Natural killer cell (primary cell): ENCODE data around the gene RNF182. TPM values are rescaled to one million over a fixed set of nuclear protein-coding genes. Genes with fewer than 3 reads are reported as not detected.

Experiments
- ATAC-seq, 3 donors: fragments of 150-1000 bp in 2 of 3; fragments of 200-7000 bp in 1 of 3; cut with Tn5 transposase; 1 replicate in 1 of 3; 2 replicates in 2 of 3; pipeline ENCODE4 v1.10.0; 2021; ENCODE audit warnings: mild to moderate bottlenecking in 2 of 3, moderate library complexity in 2 of 3
- DNase-seq, 2 donors: peaks; one replicate each; pipeline versions ENCODE4 v3.0.0 to v3.0.0-alpha.2; 2013 to 2021; ENCODE audit warnings: mixed read lengths in 1 of 2
- H3K27ac ChIP-seq: one replicate; pipeline ENCODE4 v1.5.1; 2013; ENCODE audit warnings: mild to moderate bottlenecking, low read length
- H3K27me3 ChIP-seq: one replicate; pipeline ENCODE4 v1.6.1; 2013; ENCODE audit warnings: low read length; ENCODE audit not compliant: control insufficient read depth, insufficient read depth
- H3K36me3 ChIP-seq: one replicate; pipeline ENCODE4 v1.6.1; 2013; ENCODE audit warnings: low read length; ENCODE audit not compliant: control insufficient read depth, insufficient read depth
- H3K4me1 ChIP-seq: one replicate; pipeline ENCODE4 v1.6.1; 2013; ENCODE audit warnings: low read length; ENCODE audit not compliant: control insufficient read depth, insufficient read depth
- H3K4me3 ChIP-seq: one replicate; pipeline ENCODE4 v1.5.1; 2013; ENCODE audit warnings: low read length
- H3K9me3 ChIP-seq: one replicate; pipeline ENCODE4 v1.6.1; 2013; ENCODE audit warnings: low read length; ENCODE audit not compliant: control insufficient read depth, insufficient read depth
- H3K27ac Mint-ChIP-seq, 2 donors: one replicate each; pipeline ENCODE4 v1.8.0; 2022; ENCODE audit warnings: mild to moderate bottlenecking in 2 of 2, mixed read lengths in 2 of 2, moderate library complexity in 1 of 2
- H3K27me3 Mint-ChIP-seq, 2 donors: one replicate each; pipeline ENCODE4 v1.8.0; 2022; ENCODE audit warnings: low read depth in 2 of 2, mixed read lengths in 2 of 2
- H3K36me3 Mint-ChIP-seq: one replicate; pipeline ENCODE4 v1.8.0; 2022; ENCODE audit warnings: mixed read lengths
- H3K4me1 Mint-ChIP-seq, 2 donors: one replicate each; pipeline ENCODE4 v1.8.0; 2022; ENCODE audit warnings: mixed read lengths in 2 of 2
- H3K4me3 Mint-ChIP-seq: one replicate; pipeline ENCODE4 v1.8.0; 2022; ENCODE audit warnings: mild to moderate bottlenecking, moderate library complexity, mixed read lengths
- H3K9me3 Mint-ChIP-seq, 2 donors: one replicate each; pipeline ENCODE4 v1.8.0; 2022; ENCODE audit warnings: mixed read lengths in 2 of 2
- CTCF ChIP-seq: fragments of 200-600 bp; IDR thresholded peaks from one replicate; pipeline ENCODE4 v1.8.0; 2022; ENCODE audit warnings: antibody characterized with exemption
- WGBS: methylation state at CpG from one replicate; pipeline ENCODE4 v1.1.7; 2013; ENCODE audit warnings: missing lambda C conversion rate; ENCODE audit not compliant: insufficient coverage; 5-methylcytosine and 5-hydroxymethylcytosine counted together
- intact Hi-C: fragments of 100-400 bp; cut with micrococcal nuclease; formaldehyde crosslinking; loops from one replicate; pipeline ENCODE4 v1.14.2; 2022
- total RNA-seq, 4 donors: library from RNA; stranded (reverse); fragments of 120-200 nt in 1 of 4; gene quantifications; one replicate each; pipeline versions ENCODE4 v1.2.3 to v1.2.4, GENCODE V29; 2013 to 2022

Gene RNF182
- total RNA-seq, 3 donors from 2014 or later (not counting 1 experiment from before 2014, with no cell fraction given), result not detected

- TF ChIP-seq CTCF, result no peak
- intact Hi-C loops, result no loop called here
- no peak overlapping the region for H3K4me3 ChIP-seq
- H3K27ac ChIP-seq, result no peak overlapping the region
- DNase-seq, result no peak
- no peak for ATAC-seq
- peaks cover 8% of the 10 kb centered on the region for H3K4me1 ChIP-seq
- no peaks in the 10 kb centered on the region for H3K9me3 ChIP-seq
- Mint-ChIP-seq H3K9me3 (no peaks in the 10 kb centered on the region), H3K4me1 (peaks cover 0 to 9% of the 10 kb centered on the region in 2 donors), H3K27ac (no peak overlapping the region), H3K4me3 (no peak overlapping the region), H3K27me3 (peaks cover 44 to 57% of the 10 kb centered on the region in 2 donors), H3K36me3 (no peaks in the 10 kb centered on the region)
- WGBS, result no CpG with 5 or more reads among the region's 1 CpG
- peaks cover 17% of the 10 kb centered on the region for H3K27me3 ChIP-seq
- H3K36me3 ChIP-seq, result no peaks in the 10 kb centered on the region
Measured at GRCh38 chr6:13919861-13920260, 4.9 kb upstream of the RNF182 start.

GRCh38 chr6:13920552-13920951 lies 4.2 kb upstream of the RNF182 start:
- WGBS, result 79% methylated on average over 4 of the region's 4 CpGs
- no peak for TF ChIP-seq CTCF
- no peak overlapping the region for H3K4me3 Mint-ChIP-seq
- intact Hi-C loops, result no loop called here
- no peaks in the 10 kb centered on the region for H3K9me3 Mint-ChIP-seq
- Histone ChIP-seq H3K4me3 (no peak overlapping the region), H3K36me3 (no peaks in the 10 kb centered on the region), H3K9me3 (no peaks in the 10 kb centered on the region), H3K27me3 (peaks cover 19% of the 10 kb centered on the region), H3K4me1 (peaks cover 13% of the 10 kb centered on the region), H3K27ac (no peak overlapping the region)
- no peaks in the 10 kb centered on the region for H3K36me3 Mint-ChIP-seq
- H3K4me1 Mint-ChIP-seq, result peaks cover 4 to 12% of the 10 kb centered on the region in 2 donors
- no peak for ATAC-seq
- no peak for DNase-seq
- H3K27me3 Mint-ChIP-seq, result peaks cover 44 to 57% of the 10 kb centered on the region in 2 donors
- no peak overlapping the region for H3K27ac Mint-ChIP-seq

DNA sequence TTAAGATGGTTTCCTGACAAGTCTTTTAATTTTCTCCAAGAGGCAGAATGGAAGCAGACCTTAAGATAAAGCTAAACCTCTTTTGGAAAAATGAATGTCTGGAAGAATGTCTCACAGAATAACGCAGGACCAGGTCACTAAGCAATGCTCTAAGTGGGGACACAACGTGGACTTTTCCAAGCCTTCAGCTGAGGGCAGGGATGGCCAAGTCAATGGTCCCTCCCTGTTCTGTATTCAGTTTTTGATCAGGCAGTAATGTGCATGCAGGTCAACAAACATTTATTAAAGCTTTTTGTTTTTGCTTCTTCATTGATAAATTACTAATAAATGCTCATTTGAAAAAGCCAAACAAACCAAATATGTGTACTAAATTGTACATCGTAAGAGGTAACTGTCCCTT lies 2.0 kb upstream of the RNF182 start:
- 88% methylated on average over 2 of the region's 3 CpGs for WGBS
- Mint-ChIP-seq H3K36me3 (no peaks in the 10 kb centered on the region), H3K4me3 (no peak overlapping the region), H3K27me3 (peaks cover 52 to 66% of the 10 kb centered on the region in 2 donors), H3K4me1 (peaks cover 7 to 15% of the 10 kb centered on the region in 2 donors), H3K27ac (no peak overlapping the region), H3K9me3 (no peaks in the 10 kb centered on the region)
- no peak for TF ChIP-seq CTCF
- intact Hi-C loops, result no loop called here
- Histone ChIP-seq H3K36me3 (no peaks in the 10 kb centered on the region), H3K27me3 (peaks cover 39% of the 10 kb centered on the region), H3K9me3 (no peaks in the 10 kb centered on the region), H3K27ac (no peak overlapping the region), H3K4me3 (no peak overlapping the region), H3K4me1 (peaks cover 16% of the 10 kb centered on the region)
- ATAC-seq (no peak), DNase-seq (no peak)

DNA sequence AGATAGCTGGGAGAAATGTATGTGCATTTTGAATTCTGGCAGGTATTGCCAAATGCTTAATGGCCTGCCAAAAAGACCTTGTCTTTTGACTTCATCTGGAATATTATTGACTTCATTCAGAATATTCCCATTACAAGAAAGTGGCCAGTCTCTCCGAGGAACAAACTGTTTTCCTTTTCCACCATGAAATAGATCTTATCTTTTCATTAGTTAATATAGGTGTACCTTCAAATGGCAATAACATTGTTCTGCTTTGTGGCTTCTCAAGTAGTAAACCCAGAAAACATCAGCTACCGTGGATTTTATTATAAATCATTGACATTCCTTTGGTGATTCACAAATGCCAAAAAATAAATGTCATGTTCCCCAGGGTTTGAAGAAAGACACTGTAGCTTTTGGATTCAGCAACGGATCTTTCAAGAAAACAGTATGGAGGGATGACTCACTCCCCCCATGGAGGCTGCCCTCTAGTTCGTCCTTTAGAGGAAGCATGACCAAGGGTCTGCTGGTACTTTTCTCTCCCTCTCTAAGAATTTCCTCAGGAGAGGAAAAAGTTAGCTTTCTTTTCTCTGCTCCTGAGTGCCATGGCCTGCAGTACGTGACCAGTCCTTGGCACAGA lies 1.1 kb upstream of the RNF182 start:
- WGBS, result 62% methylated on average over 4 of the region's 5 CpGs
- H3K27me3 Mint-ChIP-seq, result peaks cover 50 to 66% of the 10 kb centered on the region in 2 donors
- no peak overlapping the region for H3K4me3 ChIP-seq

More for the DNA sequence above, 1.1 kb upstream of the RNF182 start:
- H3K27me3 ChIP-seq, result peaks cover 44% of the 10 kb centered on the region
- no peaks in the 10 kb centered on the region for H3K9me3 ChIP-seq
- ATAC-seq (no peak), DNase-seq (no peak)
- peaks cover 7 to 15% of the 10 kb centered on the region in 2 donors for H3K4me1 Mint-ChIP-seq
- H3K9me3 Mint-ChIP-seq, result no peaks in the 10 kb centered on the region
- intact Hi-C loops, result no loop called here
- H3K27ac Mint-ChIP-seq, result no peak overlapping the region
- H3K4me1 ChIP-seq, result peaks cover 16% of the 10 kb centered on the region
- no peak for TF ChIP-seq CTCF
- H3K36me3 Mint-ChIP-seq, result no peaks in the 10 kb centered on the region
- peak overlapping the region; percentile 78 for H3K4me3 Mint-ChIP-seq
- no peak overlapping the region for H3K27ac ChIP-seq
- no peaks in the 10 kb centered on the region for H3K36me3 ChIP-seq
